CD4-positive, alpha-beta T cell (primary cell): ENCODE data around the gene FLCN. TPM values are rescaled to one million over a fixed set of nuclear protein-coding genes. Genes with fewer than 3 reads are reported as not detected.

Experiments
- ATAC-seq: fragments of 200-7000 bp; cut with Tn5 transposase; one replicate; pipeline ENCODE4 v1.10.0; 2022; ENCODE audit warnings: mild to moderate bottlenecking; ENCODE audit not compliant: poor library complexity
- CTCF ChIA-PET: fragments of 350-600 bp; sonication (Branson Sonifier 250); formaldehyde crosslinking; loops from one replicate; lab custom pipeline; 2021; ENCODE audit warnings: antibody characterized with exemption, inconsistent platforms; lab: Charles Lee
- POLR2A ChIA-PET: fragments of 350-600 bp; sonication (Branson Sonifier 250); formaldehyde crosslinking; loops from one replicate; lab custom pipeline; 2021; ENCODE audit warnings: antibody characterized with exemption, inconsistent platforms; lab: Charles Lee
- DNase-seq, 14 experiments: peaks; one replicate each; pipeline ENCODE4 v3.0.0-alpha.2; 2013 to 2020; ENCODE audit warnings: mixed read lengths in 2 of 14
- H3K27ac ChIP-seq, 2 donors: one replicate each; pipeline versions ENCODE4 v1.5.1 to v1.7.0; 2013; ENCODE audit warnings: low read length in 2 of 2, low read depth in 1 of 2, mild to moderate bottlenecking in 1 of 2
- H3K27me3 ChIP-seq, 2 experiments: 1 replicate in 1 of 2; 2 replicates in 1 of 2; pipeline versions ENCODE4 v1.6.1 to v1.7.0; 2013; ENCODE audit warnings: low read length in 2 of 2, control low read depth in 1 of 2, mild to moderate bottlenecking in 1 of 2, moderate library complexity in 1 of 2; ENCODE audit not compliant: insufficient read depth in 2 of 2, control insufficient read depth in 1 of 2
- H3K36me3 ChIP-seq: one replicate; pipeline ENCODE4 v1.6.1; 2013; ENCODE audit warnings: low read length, control low read depth; ENCODE audit not compliant: insufficient read depth
- H3K4me1 ChIP-seq: one replicate; pipeline ENCODE4 v1.6.1; 2013; ENCODE audit warnings: low read length, control low read depth; ENCODE audit not compliant: insufficient read depth
- H3K4me3 ChIP-seq: one replicate; pipeline ENCODE4 v1.5.1; 2013; ENCODE audit warnings: mild to moderate bottlenecking, low read length, moderate library complexity
- H3K9me3 ChIP-seq, 2 experiments: 1 replicate in 1 of 2; 2 replicates in 1 of 2; pipeline versions ENCODE4 v1.6.1 to v1.7.0; 2013; ENCODE audit warnings: low read length in 2 of 2, mild to moderate bottlenecking in 2 of 2, control low read depth in 1 of 2, moderate library complexity in 1 of 2; ENCODE audit not compliant: control insufficient read depth in 1 of 2, insufficient read depth in 1 of 2
- H3K27ac Mint-ChIP-seq: one replicate; pipeline ENCODE4 v1.8.0; 2020; ENCODE audit warnings: mixed read lengths
- H3K27me3 Mint-ChIP-seq: one replicate; pipeline ENCODE4 v1.8.0; 2021; ENCODE audit warnings: mixed read lengths
- H3K36me3 Mint-ChIP-seq: one replicate; pipeline ENCODE4 v1.8.0; 2021; ENCODE audit warnings: low read depth, mixed read lengths
- H3K4me1 Mint-ChIP-seq: one replicate; pipeline ENCODE4 v1.8.0; 2021; ENCODE audit warnings: low read depth, mixed read lengths
- H3K4me3 Mint-ChIP-seq: one replicate; pipeline ENCODE4 v1.8.0; 2020; ENCODE audit warnings: mild to moderate bottlenecking, mixed read lengths
- H3K9me3 Mint-ChIP-seq: one replicate; pipeline ENCODE4 v1.8.0; 2020; ENCODE audit warnings: mixed read lengths
- intact Hi-C, 2 experiments: fragments of 100-400 bp; cut with DNase I in 1 of 2; cut with micrococcal nuclease in 1 of 2; formaldehyde crosslinking; loops; one replicate each; pipeline versions ENCODE4 v1.15.1 to v1.9.0; 2023 to 2025; cut with DNase I, micrococcal nuclease
- total RNA-seq, 174 experiments: library from RNA in 2 of 174; stranded (reverse) in 2 of 174; gene quantifications; one replicate each; pipeline ENCODE4 v1.2.3 and lab custom pipeline; 2021 to 2026
- TF ChIP-seq, protein P1 (sequence below): fragments of 200-600 bp; IDR thresholded peaks from one replicate; pipeline ENCODE4 v1.8.0; 2022; ENCODE audit warnings: antibody characterized with exemption, mild to moderate bottlenecking

The FLCN gene
- total RNA-seq, 2 experiments from 2014 or later = 12.1 to 15.9 TPM

DNA sequence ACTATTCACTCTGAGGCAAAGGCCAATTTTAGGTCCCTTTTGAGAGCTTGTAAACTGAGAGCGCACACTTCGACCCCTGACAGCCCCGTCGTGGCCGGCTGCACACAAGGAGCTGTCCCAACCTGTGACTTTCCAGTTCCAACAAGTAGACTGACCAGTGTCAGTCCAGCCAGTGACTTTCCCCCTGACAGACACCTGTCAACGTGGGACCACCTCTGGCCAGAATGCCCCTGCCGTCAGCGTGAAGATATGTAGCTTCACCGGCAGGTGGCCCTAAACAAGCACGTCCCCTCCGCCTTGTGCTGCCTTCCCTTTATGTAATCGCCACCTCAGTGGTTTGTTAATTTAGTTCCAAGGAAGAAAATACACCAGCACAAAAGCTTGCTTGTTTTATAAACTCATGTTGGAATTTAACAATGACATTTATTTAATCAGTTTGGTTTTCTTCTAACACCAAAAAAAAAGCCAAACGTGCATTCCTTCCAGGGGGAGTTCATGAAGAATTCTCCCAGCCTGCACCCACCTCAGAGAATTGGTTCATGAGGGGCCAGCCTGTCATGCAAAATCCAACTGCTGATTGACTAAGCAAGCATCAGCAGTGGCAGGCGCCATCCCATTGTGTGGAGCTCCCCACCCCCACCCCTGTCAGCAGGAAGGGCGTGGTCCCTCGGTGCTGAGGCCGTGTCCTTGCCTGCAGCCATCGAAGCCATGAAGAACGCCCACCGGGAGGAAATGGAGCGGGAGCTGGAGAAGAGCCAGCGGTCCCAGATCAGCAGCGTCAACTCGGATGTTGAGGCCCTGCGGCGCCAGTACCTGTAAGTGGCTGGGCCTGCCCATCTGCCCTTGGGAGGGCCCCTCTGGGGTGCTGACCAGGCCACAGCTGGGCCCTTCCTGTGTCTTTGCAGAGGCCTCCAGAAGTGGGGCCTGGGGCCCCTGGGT lies 64.7 kb downstream of the FLCN start:
- Histone ChIP-seq H3K9me3 (no peaks in the 10 kb centered on the region), H3K27ac (peak overlapping the region in 1 of 2 donors; percentile 18), H3K4me1 (peaks cover 80% of the 10 kb centered on the region), H3K27me3 (no peaks in the 10 kb centered on the region), H3K4me3 (no peak overlapping the region), H3K36me3 (peaks cover 65% of the 10 kb centered on the region)
- POLR2A ChIA-PET = interaction anchor here (1.4 to 3.6 kb wide), 2 partner anchors 9 to 18 kb away, joined by 4 to 12 read pairs; no protein-coding TSS in a partner anchor
- DNase-seq (peak in 2 of 14 experiments; percentile 26 to 49), ATAC-seq (no peak)
- intact Hi-C loops = no loop called here
- no peaks in the 10 kb centered on the region for H3K9me3 Mint-ChIP-seq
- H3K4me3 Mint-ChIP-seq = no peak overlapping the region
- peak overlapping the region; percentile 99 for H3K27ac Mint-ChIP-seq
- CTCF ChIA-PET = interaction anchor here (1.0 to 1.4 kb wide), 2 partner anchors 12 to 30 kb away, joined by 3 to 4 read pairs; no protein-coding TSS in a partner anchor
- no peaks in the 10 kb centered on the region for H3K27me3 Mint-ChIP-seq
- H3K4me1 Mint-ChIP-seq = peaks cover 65% of the 10 kb centered on the region
- peaks cover 79% of the 10 kb centered on the region for H3K36me3 Mint-ChIP-seq
- TF ChIP-seq, protein P1, sequence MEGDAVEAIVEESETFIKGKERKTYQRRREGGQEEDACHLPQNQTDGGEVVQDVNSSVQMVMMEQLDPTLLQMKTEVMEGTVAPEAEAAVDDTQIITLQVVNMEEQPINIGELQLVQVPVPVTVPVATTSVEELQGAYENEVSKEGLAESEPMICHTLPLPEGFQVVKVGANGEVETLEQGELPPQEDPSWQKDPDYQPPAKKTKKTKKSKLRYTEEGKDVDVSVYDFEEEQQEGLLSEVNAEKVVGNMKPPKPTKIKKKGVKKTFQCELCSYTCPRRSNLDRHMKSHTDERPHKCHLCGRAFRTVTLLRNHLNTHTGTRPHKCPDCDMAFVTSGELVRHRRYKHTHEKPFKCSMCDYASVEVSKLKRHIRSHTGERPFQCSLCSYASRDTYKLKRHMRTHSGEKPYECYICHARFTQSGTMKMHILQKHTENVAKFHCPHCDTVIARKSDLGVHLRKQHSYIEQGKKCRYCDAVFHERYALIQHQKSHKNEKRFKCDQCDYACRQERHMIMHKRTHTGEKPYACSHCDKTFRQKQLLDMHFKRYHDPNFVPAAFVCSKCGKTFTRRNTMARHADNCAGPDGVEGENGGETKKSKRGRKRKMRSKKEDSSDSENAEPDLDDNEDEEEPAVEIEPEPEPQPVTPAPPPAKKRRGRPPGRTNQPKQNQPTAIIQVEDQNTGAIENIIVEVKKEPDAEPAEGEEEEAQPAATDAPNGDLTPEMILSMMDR = no peak

DNA sequence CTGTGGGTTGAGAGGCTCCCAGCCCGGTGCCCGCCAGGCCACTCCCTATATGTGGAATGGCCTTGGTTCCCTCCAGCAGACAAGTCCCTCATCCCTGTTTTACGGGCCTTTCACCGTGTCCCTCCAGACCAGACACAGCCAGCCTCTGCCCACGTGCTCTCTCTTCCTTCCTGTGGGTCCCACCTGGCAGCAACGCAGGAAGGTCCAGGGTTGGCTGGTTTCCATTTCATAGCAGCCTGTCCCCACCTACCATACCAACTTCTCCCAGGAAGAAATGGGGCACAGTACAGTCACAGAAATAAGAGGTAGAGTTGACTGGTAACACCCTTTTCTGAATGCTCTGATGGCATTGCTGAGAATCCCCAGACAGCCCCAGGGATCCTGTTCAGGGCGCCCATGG lies 65.8 kb downstream of the FLCN start:
- Histone ChIP-seq H3K27me3 (no peaks in the 10 kb centered on the region), H3K36me3 (peaks cover 67% of the 10 kb centered on the region), H3K4me1 (peaks cover 69% of the 10 kb centered on the region), H3K27ac (peak overlapping the region; percentile 7 to 55), H3K9me3 (no peaks in the 10 kb centered on the region), H3K4me3 (no peak overlapping the region)
- Mint-ChIP-seq H3K4me3 (peak overlapping the region; percentile 25), H3K36me3 (peaks cover 78% of the 10 kb centered on the region), H3K27ac (peak overlapping the region; percentile 99), H3K4me1 (peaks cover 59% of the 10 kb centered on the region), H3K27me3 (no peaks in the 10 kb centered on the region), H3K9me3 (no peaks in the 10 kb centered on the region)
- DNase-seq (no peak), ATAC-seq (no peak)
- ChIA-PET CTCF (interaction anchor here (1.4 kb wide), 1 partner anchor 29 kb away, joined by 4 read pairs; no protein-coding TSS in a partner anchor), POLR2A (interaction anchor here (3.6 kb wide), 1 partner anchor 10 kb away, joined by 12 read pairs; no protein-coding TSS in a partner anchor)
- intact Hi-C loops = no loop called here
- TF ChIP-seq, protein P1 = no peak

DNA sequence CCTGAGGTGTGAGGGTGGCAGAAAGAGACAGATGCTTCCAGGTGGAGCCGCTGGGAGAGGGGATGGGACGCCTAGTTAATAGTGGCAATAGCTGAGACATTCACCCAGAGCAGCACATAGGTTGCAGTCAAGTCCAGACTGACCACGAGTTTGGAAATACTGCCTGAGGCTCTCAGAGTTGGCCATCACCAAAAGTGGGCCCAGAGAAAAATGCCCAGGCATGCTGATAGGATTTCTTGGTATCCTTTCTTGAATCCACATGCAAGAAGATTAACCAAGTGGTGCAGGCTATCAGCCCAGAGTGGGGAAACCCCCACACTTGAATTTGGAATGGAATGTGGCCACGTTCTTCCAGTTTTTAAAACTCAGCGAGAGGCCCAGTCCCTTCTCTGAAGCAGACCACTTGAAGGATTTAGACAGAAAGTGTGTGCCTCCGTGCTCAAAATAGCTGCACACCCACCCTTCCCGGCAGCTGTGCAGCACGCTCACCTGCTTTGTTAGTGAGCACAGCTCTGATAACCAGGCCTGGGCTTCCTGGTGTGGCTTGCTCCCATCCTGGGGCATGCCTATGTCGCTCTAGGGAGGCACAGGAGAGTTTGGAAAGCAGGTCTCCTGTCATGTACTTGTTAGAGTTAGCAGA lies 66.5 kb downstream of the FLCN start:
- Mint-ChIP-seq H3K9me3 (no peaks in the 10 kb centered on the region), H3K36me3 (peaks cover 79% of the 10 kb centered on the region), H3K27ac (peak overlapping the region; percentile 99), H3K4me3 (no peak overlapping the region), H3K4me1 (peaks cover 53% of the 10 kb centered on the region), H3K27me3 (no peaks in the 10 kb centered on the region)
- peaks cover 67% of the 10 kb centered on the region for H3K36me3 ChIP-seq
- ChIA-PET POLR2A (interaction anchor here (3.6 kb wide), 1 partner anchor 11 kb away, joined by 12 read pairs; no protein-coding TSS in a partner anchor), CTCF (interaction anchor here (0.7 kb wide), 1 partner anchor 25 kb away, joined by 4 read pairs; no protein-coding TSS in a partner anchor)
- no peak for DNase-seq
- H3K9me3 ChIP-seq = no peaks in the 10 kb centered on the region
- H3K4me3 ChIP-seq = no peak overlapping the region
- H3K27me3 ChIP-seq = no peaks in the 10 kb centered on the region
- TF ChIP-seq, protein P1 = no peak
- peak overlapping the region; percentile 7 to 55 for H3K27ac ChIP-seq
- intact Hi-C loops = no loop called here
- H3K4me1 ChIP-seq = peaks cover 62% of the 10 kb centered on the region
- ATAC-seq = no peak
